ENCODE results near the gene FAM193B. TPM values are rescaled to one million over a fixed set of nuclear protein-coding genes. Genes with fewer than 3 reads are reported as not detected.

Gene FAM193B
- total and polyA plus RNA-seq, 10 donors = 86.9 to 364 (median 134) TPM

DNA sequence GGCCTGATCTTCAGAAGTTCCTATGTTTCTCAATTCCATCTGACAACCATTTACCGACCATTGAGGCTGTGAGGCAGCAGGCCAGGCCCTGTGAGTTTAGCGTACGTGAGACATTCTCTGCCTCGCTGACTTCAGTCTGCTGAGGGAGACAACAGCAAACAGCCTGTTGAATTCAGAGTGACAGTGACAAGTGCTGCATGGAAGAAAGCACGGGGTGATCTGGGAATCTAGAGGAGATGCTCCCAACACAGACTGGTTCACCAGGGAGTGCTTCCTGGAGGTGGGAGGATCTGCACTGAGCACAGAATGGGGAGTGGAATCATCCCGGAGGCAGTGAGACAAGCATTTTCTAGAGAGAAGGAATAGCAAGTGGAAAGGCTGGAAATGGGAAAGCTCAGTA lies 27.6 kb downstream of the FAM193B start:
- intact Hi-C loops (cut with DNase I; ENCODE audit: low total_unique reads) = no loop called here
- Histone ChIP-seq H3K4me1 (peaks cover 0 to 4% (median 0%) of the 10 kb centered on the region in 6 donors), H3K27me3 (replicated peaks in 1 of 7) (no peaks in the 10 kb centered on the region), H3K36me3 (peaks cover 0 to 99% (median 95%) of the 10 kb centered on the region in 6 donors), H3K27ac (no peak overlapping the region), H3K9me3 (no peaks in the 10 kb centered on the region), H3K4me3 (no peak overlapping the region)
- TF ChIP-seq POLR2AphosphoS5 (IDR thresholded peaks at IDR 0.05) (no peak), POLR2A (IDR thresholded peaks at IDR 0.05) (no peak)
- TF ChIP-seq, protein P1, sequence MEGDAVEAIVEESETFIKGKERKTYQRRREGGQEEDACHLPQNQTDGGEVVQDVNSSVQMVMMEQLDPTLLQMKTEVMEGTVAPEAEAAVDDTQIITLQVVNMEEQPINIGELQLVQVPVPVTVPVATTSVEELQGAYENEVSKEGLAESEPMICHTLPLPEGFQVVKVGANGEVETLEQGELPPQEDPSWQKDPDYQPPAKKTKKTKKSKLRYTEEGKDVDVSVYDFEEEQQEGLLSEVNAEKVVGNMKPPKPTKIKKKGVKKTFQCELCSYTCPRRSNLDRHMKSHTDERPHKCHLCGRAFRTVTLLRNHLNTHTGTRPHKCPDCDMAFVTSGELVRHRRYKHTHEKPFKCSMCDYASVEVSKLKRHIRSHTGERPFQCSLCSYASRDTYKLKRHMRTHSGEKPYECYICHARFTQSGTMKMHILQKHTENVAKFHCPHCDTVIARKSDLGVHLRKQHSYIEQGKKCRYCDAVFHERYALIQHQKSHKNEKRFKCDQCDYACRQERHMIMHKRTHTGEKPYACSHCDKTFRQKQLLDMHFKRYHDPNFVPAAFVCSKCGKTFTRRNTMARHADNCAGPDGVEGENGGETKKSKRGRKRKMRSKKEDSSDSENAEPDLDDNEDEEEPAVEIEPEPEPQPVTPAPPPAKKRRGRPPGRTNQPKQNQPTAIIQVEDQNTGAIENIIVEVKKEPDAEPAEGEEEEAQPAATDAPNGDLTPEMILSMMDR (IDR thresholded peaks at IDR 0.05 in 8 of 11, conservative IDR thresholded peaks at IDR 0.05 in 3 of 11) = no peak
- peak; percentile 7 for DNase-seq
- 90 to 97% (median 96%) methylated on average over 6 of the region's 6 CpGs for WGBS, 5 donors

DNA sequence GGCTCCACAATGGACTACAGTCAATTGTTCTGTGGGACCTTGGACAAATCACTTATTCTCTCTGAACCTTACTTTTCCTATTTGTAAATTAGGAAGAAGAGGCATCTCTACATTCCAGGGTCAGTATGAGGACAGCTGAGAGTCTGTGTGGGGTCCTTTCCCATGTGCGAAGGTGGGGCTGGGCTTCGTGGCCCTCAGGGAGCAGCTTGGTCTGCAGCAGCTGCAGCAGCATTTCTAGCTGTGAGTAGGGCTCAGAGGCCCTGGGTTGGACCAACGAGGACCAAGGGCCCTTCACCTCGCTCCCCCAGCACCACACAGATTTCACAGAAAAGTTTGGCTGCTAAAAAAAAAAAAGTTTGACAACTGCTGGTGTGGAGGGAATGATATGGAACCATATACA lies 28.2 kb downstream of the FAM193B start:
- Histone ChIP-seq H3K36me3 (peaks cover 0 to 99% (median 95%) of the 10 kb centered on the region in 6 donors), H3K27ac (no peak overlapping the region), H3K9me3 (no peaks in the 10 kb centered on the region), H3K4me1 (peaks cover 0 to 10% (median under 1%) of the 10 kb centered on the region in 6 donors), H3K27me3 (replicated peaks in 1 of 7) (no peaks in the 10 kb centered on the region), H3K4me3 (no peak overlapping the region)
- DNase-seq = peak; percentile 18
- WGBS, 5 donors = 89 to 98% (median 95%) methylated on average over 4 of the region's 4 CpGs
- TF ChIP-seq POLR2A (IDR thresholded peaks at IDR 0.05) = no peak
- peak in 1 of 3 donors; percentile 16 for TF ChIP-seq POLR2AphosphoS5 (IDR thresholded peaks at IDR 0.05)
- intact Hi-C loops (cut with DNase I; ENCODE audit: low total_unique reads) = no loop called here

DNA sequence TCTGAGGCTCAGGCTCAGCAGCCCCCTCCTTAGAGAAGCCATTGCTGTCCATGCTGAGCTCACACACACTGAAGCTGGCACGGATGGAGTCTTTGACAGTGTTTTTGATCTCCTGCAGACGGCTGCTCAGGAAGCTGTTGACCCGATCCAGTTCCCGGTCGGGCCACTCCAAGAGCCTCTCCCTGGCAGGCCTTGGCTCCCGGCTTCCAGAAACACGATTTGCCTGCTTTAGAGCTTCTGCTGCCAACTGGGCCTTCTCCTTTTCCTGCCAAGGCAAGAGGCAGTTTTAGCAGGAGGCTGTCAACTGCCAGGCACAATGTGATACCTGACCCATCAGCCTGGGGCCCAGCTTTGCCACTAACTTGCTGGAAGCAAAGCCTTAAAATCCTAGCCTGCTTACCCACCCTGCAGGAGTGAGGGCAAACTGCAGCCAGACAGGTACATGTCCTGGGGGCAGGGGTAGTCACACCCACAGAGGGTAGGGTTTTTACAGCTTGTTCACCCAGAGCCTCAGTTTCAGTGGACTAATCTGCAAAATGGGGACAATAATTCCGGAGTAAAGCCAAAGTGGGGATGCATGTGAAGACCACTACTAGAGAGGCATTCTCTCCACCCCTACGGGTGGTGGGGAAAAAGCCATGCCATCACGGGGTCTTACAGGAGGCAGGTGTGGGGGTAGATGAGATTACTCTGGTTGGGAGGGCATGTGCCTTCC lies 29.3 kb downstream of the FAM193B start:
- peak; percentile 39 for DNase-seq
- Histone ChIP-seq H3K27me3 (replicated peaks in 1 of 7) (no peaks in the 10 kb centered on the region), H3K36me3 (peaks cover 0 to 99% (median 94%) of the 10 kb centered on the region in 6 donors), H3K4me3 (no peak overlapping the region), H3K9me3 (no peaks in the 10 kb centered on the region), H3K4me1 (peaks cover 0 to 21% (median 2%) of the 10 kb centered on the region in 6 donors), H3K27ac (no peak overlapping the region)
- intact Hi-C loops (cut with DNase I; ENCODE audit: low total_unique reads) = no loop called here
- TF ChIP-seq, protein P1 (IDR thresholded peaks at IDR 0.05 in 8 of 11, conservative IDR thresholded peaks at IDR 0.05 in 3 of 11) = no peak
- TF ChIP-seq POLR2AphosphoS5 (IDR thresholded peaks at IDR 0.05) (no peak), POLR2A (IDR thresholded peaks at IDR 0.05) (no peak)
- WGBS, 5 donors = 80 to 94% (median 89%) methylated on average over 10 of the region's 10 CpGs

DNA sequence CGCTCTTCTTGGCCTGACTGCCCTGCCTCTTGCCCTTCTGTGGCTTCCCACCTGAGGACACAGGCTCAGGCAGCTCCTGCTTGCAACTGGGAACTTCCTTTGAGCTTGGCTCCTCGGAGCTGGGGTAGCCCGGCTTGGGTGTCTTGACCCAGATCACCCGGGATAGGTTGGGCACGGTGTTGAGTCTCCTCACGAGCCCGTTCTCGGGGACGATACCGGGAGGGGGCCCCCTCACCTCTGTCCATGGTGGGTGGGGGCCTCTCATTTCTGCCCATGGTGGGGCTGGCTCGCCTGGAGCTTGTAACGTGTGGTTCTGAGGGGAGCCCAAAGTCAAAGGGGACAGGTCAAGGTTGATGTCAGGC lies 29.8 kb downstream of the FAM193B start:
- no peak overlapping the region for H3K27ac ChIP-seq
- peaks cover 0 to 27% (median 6%) of the 10 kb centered on the region in 6 donors for H3K4me1 ChIP-seq
- no peak for TF ChIP-seq POLR2AphosphoS5 (IDR thresholded peaks at IDR 0.05)
- TF ChIP-seq, protein P1 (IDR thresholded peaks at IDR 0.05 in 8 of 11, conservative IDR thresholded peaks at IDR 0.05 in 3 of 11) = no peak
- no peak for TF ChIP-seq POLR2A (IDR thresholded peaks at IDR 0.05)
- no peaks in the 10 kb centered on the region for H3K9me3 ChIP-seq
- H3K4me3 ChIP-seq = no peak overlapping the region
- 91 to 100% (median 95%) methylated on average over 9 to 12 of the region's 12 CpGs for WGBS, 5 donors
- peaks cover 0 to 99% (median 94%) of the 10 kb centered on the region in 6 donors for H3K36me3 ChIP-seq
- DNase-seq = peak; percentile 56
- intact Hi-C loops (cut with DNase I; ENCODE audit: low total_unique reads) = no loop called here
- H3K27me3 ChIP-seq (replicated peaks in 1 of 7) = no peaks in the 10 kb centered on the region
